A204.1 (cell line): ENCODE data around the gene ZNF304.
A peak's percentile ranks its signal among the peaks of the same experiment; 100 is the strongest.
"Not testable (repeated sequence)": the region's sequence is repeated elsewhere in the genome, so short reads cannot be mapped to it uniquely, and the experiment has no call there.

Source experiments
- FAIRE-seq: peaks from 2 replicates; lab custom pipeline; 2012; peaks lifted over from hg19 to GRCh38; lab: Jason Lieb, UNC

ZNF304 gene

DNA sequence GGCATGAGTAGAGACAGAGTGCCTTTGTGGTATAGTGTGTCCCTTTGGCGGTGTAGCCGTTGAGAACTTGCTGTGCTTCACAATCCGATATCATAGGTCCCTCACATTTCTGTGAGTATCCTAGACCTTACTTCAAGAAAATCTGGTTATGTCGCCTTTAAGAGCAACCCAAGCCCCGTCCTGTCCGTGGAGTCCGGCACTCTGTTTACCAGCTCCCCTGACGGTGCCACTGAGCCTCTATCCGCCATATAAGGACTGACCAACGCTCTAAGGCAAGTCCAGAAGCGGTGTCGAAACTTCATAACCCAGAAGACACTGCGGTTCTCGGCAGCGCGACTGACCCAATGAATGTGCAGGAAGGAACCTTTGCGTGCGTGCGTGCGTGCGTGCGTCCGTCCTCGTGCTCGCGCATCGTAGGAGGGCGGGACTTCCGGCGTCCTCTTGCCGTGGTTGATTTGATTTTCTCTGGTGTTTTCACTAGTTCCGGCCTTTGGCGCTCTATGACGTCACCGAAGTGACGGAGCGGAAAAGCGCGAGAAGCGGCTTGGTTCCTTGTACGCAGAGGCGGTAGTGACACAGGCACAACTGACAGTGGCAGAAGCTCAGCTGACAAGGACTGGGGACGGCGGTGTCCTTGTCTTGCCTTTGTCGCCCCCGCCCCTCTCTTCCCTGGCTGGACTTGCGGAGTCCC, 12.1 kb downstream of the ZNF304 start, which contains the start of the genes TRAPPC2B and ZNF547:
Gene TRAPPC2B (plus strand): TSS at position 555 of the 691 bp plus-strand sequence. CDS start 1,283 bp downstream, outside the sequence.
Gene ZNF547 (plus strand): TSS at position 555 of the 691 bp plus-strand sequence. CDS start 5,005 bp downstream, outside the sequence.
- FAIRE-seq, result peak; percentile 99

GRCh38 chr19:57363688-57364181, 12.7 kb downstream of the ZNF304 start:
- FAIRE-seq, result no peak

DNA sequence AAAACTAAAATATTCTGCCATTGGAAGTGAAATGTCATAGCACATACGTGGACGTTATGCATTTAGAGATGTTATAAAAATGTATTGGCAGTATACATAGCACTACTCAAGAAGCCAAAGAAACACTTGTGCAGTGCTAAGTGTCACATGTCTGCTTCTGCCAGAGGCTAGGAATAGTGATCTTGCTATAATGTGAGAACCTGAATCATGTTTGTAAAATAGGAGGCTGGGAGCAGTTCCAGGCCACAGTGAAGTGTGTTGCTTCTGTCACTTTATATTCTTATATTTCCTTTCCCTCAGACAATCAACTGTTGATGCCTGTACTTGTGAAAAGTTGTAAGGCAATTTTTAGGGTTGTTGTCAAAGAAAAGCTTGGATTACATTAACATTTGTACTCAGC, 15.7 kb downstream of the ZNF304 start:
- FAIRE-seq, result no peak

DNA sequence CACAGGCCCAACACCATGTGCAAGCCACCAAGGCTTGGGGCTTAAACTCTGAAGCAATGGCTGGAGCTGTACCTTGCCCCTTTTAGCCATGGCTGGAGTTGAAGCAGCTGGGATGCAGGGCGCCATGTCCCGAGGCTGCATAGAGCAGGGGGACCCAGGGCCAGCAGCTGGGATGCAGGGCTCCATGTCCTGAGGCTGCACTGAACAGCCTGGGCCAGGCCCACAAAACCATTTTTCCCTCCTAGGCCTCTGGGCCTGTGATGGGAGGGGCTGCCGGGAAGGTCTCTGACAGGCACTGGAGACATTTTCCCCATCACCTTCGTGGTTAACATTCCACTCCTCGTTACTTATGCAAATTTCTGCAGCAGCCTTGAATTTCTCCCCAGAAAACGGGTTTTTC, 23.1 kb downstream of the ZNF304 start:
- FAIRE-seq, result no peak

DNA sequence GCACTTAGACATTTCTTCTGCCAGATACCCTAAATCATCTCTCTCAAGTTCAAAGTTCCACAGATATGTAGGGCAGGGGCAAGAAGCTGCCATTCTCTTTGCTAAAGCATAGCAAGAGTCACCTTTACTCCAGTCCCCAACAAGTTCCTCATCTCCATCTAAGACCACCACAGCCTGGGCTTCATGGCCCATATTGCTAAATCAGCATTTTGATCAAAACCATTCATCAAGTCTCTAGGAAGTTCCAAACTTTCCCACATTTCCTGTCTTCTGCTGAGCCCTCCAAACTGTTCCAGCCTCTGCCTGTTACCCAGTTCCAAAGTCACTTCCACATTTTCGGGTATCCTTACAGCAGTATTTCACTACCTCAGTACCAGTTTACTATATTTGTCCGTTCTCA, 23.6 kb downstream of the ZNF304 start:
- FAIRE-seq, result not testable (repeated sequence)

GRCh38 chr19:57376151-57376550, 25.1 kb downstream of the ZNF304 start:
- no peak for FAIRE-seq

DNA sequence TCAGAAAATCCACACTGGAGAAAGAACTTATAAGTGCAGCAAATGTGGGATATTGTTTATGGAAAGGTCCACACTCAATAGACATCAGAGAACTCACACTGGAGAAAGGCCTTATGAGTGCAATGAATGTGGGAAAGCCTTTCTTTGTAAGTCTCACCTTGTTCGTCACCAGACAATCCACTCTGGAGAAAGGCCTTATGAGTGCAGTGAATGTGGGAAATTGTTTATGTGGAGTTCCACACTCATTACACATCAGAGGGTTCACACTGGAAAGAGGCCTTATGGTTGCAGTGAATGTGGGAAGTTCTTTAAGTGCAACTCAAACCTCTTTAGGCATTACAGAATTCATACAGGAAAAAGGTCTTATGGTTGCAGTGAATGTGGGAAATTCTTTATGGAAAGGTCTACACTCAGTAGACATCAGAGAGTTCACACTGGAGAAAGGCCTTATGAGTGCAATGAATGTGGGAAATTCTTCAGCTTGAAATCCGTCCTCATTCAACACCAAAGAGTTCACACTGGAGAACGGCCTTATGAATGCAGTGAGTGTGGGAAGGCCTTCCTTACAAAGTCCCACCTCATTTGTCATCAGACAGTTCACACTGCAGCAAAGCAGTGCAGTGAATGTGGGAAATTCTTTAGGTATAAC, 26.6 kb downstream of the ZNF304 start:
- FAIRE-seq, result no peak

GRCh38 chr19:57380923-57381322, 29.9 kb downstream of the ZNF304 start:
- no peak for FAIRE-seq

DNA sequence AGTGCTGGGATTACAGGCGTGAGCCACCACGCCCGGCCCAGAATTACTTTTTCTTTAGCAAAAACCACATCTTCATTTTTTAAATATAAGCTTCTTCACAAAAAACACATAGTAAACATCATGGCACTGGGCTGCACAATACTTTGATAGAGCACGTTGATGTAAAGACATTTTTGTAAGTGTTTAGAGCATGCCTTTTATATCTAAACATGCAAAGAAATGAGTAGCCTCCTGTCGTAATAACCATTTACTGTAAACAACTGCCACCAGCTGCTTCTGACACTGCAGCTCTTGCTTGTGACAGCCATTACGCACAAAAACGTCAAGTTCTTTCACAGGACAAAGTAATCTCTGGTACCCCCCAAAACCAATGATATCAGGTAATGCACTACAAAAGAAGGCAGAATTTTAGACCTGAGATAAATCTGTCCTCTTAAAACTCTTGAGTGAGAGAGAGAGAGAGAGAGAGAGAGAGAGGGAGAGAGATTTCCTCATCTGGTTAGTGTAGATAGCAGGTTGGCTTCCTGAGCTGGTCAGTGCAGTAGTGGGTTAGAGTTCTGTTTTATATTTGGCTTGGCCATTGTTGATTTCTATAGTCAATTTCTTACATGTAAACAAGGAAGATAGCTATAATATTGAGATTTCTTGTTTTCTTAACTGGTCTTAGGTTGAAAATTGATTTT, 31.9 kb downstream of the ZNF304 start:
- FAIRE-seq, result no peak

- FAIRE-seq, result no peak
Observed at GRCh38 chr19:57389194-57389729, 38.2 kb downstream of the ZNF304 start.

DNA sequence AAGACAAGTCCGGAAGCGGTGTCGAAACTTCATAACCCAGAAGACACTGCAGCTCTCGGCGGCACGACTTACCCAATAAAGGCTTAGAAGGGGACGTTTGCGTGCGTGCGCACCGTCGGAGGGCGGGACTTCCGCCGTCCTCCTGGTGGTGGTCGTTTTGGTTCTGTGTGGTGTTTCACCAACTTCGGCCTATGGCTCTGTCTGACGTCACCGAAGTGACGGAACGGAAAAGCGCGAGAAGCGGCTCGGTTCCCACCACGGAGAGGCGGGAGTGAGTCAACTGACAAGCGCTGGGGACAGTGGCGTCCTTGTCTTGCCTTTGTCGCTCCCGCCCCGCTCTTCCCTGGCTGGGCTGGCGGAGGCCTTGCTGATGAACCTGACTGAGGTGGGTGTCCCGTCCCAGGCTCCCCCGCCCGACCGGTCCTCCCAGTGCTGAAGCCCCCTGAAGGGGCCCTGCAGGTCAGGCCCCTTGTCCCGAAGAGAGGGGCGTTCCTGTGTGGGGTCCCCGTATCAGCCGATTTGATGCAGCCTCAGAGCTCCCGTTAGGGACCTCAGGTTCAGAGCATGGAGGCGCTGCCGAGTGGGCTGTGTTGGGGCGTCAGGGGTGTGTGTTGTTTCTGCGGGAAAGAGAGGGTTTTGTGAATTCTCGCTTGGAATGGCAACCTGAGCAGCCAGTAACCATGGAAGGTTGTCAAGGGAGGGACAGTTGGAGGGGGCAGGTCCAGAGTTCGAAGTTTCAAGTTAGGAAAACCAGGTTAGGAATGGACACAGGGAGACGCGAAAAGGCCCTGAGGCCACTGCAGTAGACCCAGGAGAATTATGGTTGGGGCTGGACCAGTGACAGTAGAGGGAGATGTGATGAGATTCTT, 38.9 kb downstream of the ZNF304 start, which contains the start of gene ZNF548:
Gene ZNF548 (plus strand): TSS at position 125 of the 869 bp plus-strand sequence. CDS start 246 bp downstream, at position 371.
- peak; percentile 99 for FAIRE-seq

DNA sequence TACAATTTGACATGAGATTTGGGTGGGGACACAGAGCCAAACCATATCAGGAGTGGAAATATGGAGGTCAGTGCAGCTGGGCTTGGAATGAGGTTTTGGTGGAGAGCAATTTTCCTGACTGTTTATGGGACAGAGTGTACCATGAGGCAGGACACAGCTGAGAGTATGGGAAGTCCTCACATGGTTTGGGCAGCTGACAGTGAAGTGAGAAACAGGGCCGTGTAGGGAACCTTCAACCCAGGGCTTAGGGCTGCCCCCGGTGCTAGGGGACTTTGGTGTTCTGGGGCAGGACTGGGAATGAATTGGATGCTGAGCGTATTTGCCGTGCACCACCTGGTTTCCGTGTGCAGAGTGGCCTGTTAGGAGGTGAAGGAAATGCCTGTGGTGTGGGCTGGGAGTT, 44.6 kb downstream of the ZNF304 start:
- FAIRE-seq, result no peak

DNA sequence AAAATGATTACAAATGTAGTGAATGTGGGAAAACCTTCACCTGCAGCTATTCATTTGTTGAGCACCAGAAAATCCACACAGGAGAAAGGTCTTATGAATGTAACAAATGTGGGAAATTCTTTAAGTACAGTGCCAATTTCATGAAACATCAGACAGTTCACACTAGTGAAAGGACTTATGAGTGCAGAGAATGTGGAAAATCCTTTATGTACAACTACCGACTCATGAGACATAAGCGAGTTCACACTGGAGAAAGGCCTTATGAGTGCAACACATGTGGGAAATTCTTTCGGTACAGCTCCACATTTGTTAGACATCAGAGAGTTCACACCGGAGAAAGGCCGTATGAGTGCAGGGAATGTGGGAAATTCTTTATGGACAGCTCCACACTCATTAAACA, 47.8 kb downstream of the ZNF304 start:
- no peak for FAIRE-seq

- FAIRE-seq, result no peak
Observed at GRCh38 chr19:57403737-57404563, 52.9 kb downstream of the ZNF304 start.

DNA sequence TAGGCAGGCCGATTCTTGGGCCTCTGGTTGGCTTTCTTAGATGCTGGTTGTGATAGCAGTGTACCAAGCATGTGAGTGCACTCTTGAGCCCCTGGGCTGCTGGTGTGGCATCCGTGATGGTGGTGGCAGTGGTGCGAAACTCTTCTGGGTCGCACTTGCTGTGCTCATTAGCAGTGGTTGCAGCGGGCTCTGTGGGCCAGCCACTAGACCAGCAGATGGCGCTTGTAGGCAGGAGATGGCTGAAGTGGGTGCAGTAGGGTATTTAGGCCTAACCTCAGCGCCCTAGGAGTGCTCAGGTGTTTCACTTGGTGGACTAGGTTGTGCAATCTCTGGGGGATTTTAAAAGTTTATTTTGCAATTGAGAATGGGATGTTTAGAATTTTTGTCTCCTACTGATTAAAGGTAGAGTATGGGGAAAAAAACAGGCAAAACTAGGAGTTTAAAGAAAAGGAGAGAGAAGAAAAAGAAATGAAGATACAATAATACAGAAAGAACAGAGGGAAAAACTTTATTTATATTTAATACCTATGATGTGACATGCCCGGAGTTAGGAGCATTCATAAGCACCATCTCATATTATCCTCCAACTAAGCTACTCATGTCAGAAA, 55.5 kb downstream of the ZNF304 start:
- no peak for FAIRE-seq
